H1 (cell line): ENCODE results near the gene TMEM163. TPM values are rescaled to one million over a fixed set of nuclear protein-coding genes. Genes with fewer than 3 reads are reported as not detected.

ENCODE experiments used
- CTCF ChIA-PET: fragments of 300-600 bp; sonication (Branson Sonifier 250); formaldehyde crosslinking; loops from one replicate; lab custom pipeline; 2021; ENCODE audit not compliant: partially characterized antibody; lab: Charles Lee
- POLR2A ChIA-PET: fragments of 300-600 bp; sonication (Branson Sonifier 250); formaldehyde crosslinking; loops from one replicate; lab custom pipeline; 2021; ENCODE audit warnings: inconsistent platforms; ENCODE audit not compliant: partially characterized antibody; lab: Charles Lee
- DNase-seq, 2 experiments: peaks; one replicate each; pipeline versions ENCODE4 v3.0.0 to v3.0.0-alpha.2; 2010 to 2022; ENCODE audit warnings: low spot score in 2 of 2, low read depth in 1 of 2, mixed read lengths in 1 of 2
- FAIRE-seq: peaks from 2 replicates; lab custom pipeline; 2011; peaks lifted over from hg19 to GRCh38; lab: Jason Lieb, UNC
- H2AFZ ChIP-seq: 2 replicates; pipeline ENCODE4 v1.8.1; 2012; ENCODE audit warnings: low read length, inconsistent platforms
- H2AK5ac ChIP-seq: 2 replicates; pipeline ENCODE4 v1.6.1; 2013; ENCODE audit warnings: low read depth, low read length
- H2BK120ac ChIP-seq: replicated peaks from 2 replicates; pipeline ENCODE3; 2013; ENCODE audit warnings: low read depth, low read length, inconsistent platforms
- H2BK12ac ChIP-seq: 2 replicates; pipeline ENCODE4 v1.6.1; 2013; ENCODE audit warnings: low read depth, low read length
- H2BK15ac ChIP-seq: 2 replicates; pipeline ENCODE4 v1.6.1; 2013; ENCODE audit warnings: low read length
- H2BK20ac ChIP-seq: 2 replicates; pipeline ENCODE4 v1.6.1; 2013; ENCODE audit warnings: low read length
- H2BK5ac ChIP-seq: 2 replicates; pipeline ENCODE4 v1.6.1; 2013; ENCODE audit warnings: low read depth, low read length
- H3K14ac ChIP-seq: 2 replicates; pipeline ENCODE4 v1.6.1; 2013; ENCODE audit warnings: inconsistent platforms; ENCODE audit not compliant: insufficient read length
- H3K18ac ChIP-seq: 2 replicates; pipeline ENCODE4 v1.6.1; 2013; ENCODE audit warnings: low read length; ENCODE audit errors: extremely low read depth
- H3K23ac ChIP-seq: 2 replicates; pipeline ENCODE4 v1.6.1; 2013; ENCODE audit warnings: inconsistent platforms; ENCODE audit not compliant: insufficient read length
- H3K23me2 ChIP-seq: 2 replicates; pipeline ENCODE4 v1.6.1; 2013; ENCODE audit warnings: low read depth, low read length
- H3K27ac ChIP-seq: 2 replicates; pipeline ENCODE4 v1.6.1; 2011; ENCODE audit warnings: low read depth, low read length, inconsistent platforms
- H3K27me3 ChIP-seq, 4 experiments: replicated peaks in 1 of 4; 1 replicate in 1 of 4; 2 replicates in 3 of 4; pipeline versions ENCODE4 v1.6.1 to v1.8.1; 2011 to 2013; ENCODE audit warnings: low read length in 3 of 4, mild to moderate bottlenecking in 3 of 4, inconsistent platforms in 2 of 4, mixed read lengths in 2 of 4, moderate library complexity in 1 of 4; ENCODE audit not compliant: control insufficient read depth in 3 of 4, insufficient read depth in 3 of 4; ENCODE audit errors: extremely low read depth in 1 of 4
- H3K36me3 ChIP-seq, 4 experiments: 2 replicates each; pipeline versions ENCODE4 v1.6.1 to v1.8.1; 2011 to 2013; ENCODE audit warnings: mild to moderate bottlenecking in 4 of 4, low read length in 3 of 4, moderate library complexity in 2 of 4, control low read depth in 1 of 4, inconsistent platforms in 1 of 4; ENCODE audit not compliant: insufficient read depth in 4 of 4, control insufficient read depth in 2 of 4
- H3K4ac ChIP-seq: replicated peaks from 2 replicates; pipeline ENCODE3; 2013; ENCODE audit warnings: low read length, low read depth, mixed read lengths, inconsistent platforms; ENCODE audit not compliant: insufficient read length
- H3K4me1 ChIP-seq, 4 experiments: replicated peaks in 1 of 4; 1 replicate in 1 of 4; 2 replicates in 3 of 4; pipeline versions ENCODE4 v1.6.1 to v1.8.1; 2011 to 2013; ENCODE audit warnings: low read length in 3 of 4, inconsistent platforms in 2 of 4, mixed read lengths in 1 of 4; ENCODE audit not compliant: insufficient read depth in 4 of 4, control insufficient read depth in 3 of 4
- H3K4me2 ChIP-seq, 2 experiments: 2 replicates each; pipeline versions ENCODE4 v1.6.1 to v1.8.1; 2011 to 2013; ENCODE audit warnings: low read depth in 2 of 2, low read length in 2 of 2, control low read depth in 1 of 2, inconsistent platforms in 1 of 2, mild to moderate bottlenecking in 1 of 2; ENCODE audit not compliant: insufficient read depth in 1 of 2
- H3K4me3 ChIP-seq, 4 experiments: fragments of 200-600, 300-600 bp in 1 of 4; sonication (generic), shearing (Covaris generic), sonication (Bioruptor Twin) in 1 of 4; 2 replicates each; pipeline versions ENCODE4 v1.5.1 to v1.8.1; 2011 to 2016; ENCODE audit warnings: low read length in 4 of 4, low read depth in 3 of 4, control low read depth in 2 of 4, inconsistent platforms in 2 of 4, mild to moderate bottlenecking in 2 of 4, mixed read lengths in 1 of 4, moderate library complexity in 1 of 4; ENCODE audit not compliant: insufficient read depth in 2 of 4; ENCODE audit errors: extremely low read depth in 1 of 4
- H3K56ac ChIP-seq: replicated peaks from 2 replicates; pipeline ENCODE3; 2013; ENCODE audit warnings: low read depth, mild to moderate bottlenecking, mixed read lengths, low read length, inconsistent platforms; ENCODE audit not compliant: insufficient read length
- H3K79me1 ChIP-seq: 2 replicates; pipeline ENCODE4 v1.6.1; 2013; ENCODE audit warnings: low read depth, low read length, control low read depth
- H3K79me2 ChIP-seq, 2 experiments: 2 replicates each; pipeline versions ENCODE4 v1.6.1 to v1.8.1; 2012 to 2013; ENCODE audit warnings: low read length in 2 of 2, mild to moderate bottlenecking in 2 of 2, inconsistent platforms in 1 of 2; ENCODE audit not compliant: insufficient read depth in 2 of 2, control insufficient read depth in 1 of 2
- H3K9ac ChIP-seq, 4 experiments: replicated peaks in 1 of 4; 1 replicate in 1 of 4; 2 replicates in 3 of 4; pipeline versions ENCODE4 v1.6.1 to v1.8.1; 2011 to 2013; ENCODE audit warnings: low read depth in 3 of 4, low read length in 3 of 4, control low read depth in 2 of 4, mild to moderate bottlenecking in 2 of 4, moderate library complexity in 2 of 4, inconsistent platforms in 1 of 4; ENCODE audit errors: extremely low read depth in 1 of 4
- H3K9me3 ChIP-seq, 2 experiments: 2 replicates each; pipeline versions ENCODE4 v1.6.1 to v1.8.1; 2012 to 2013; ENCODE audit warnings: mild to moderate bottlenecking in 2 of 2, moderate library complexity in 2 of 2, control low read depth in 1 of 2, inconsistent platforms in 1 of 2, low read depth in 1 of 2, low read length in 1 of 2, mixed read lengths in 1 of 2; ENCODE audit not compliant: insufficient read depth in 2 of 2
- H4K20me1 ChIP-seq, 2 experiments: replicated peaks in 1 of 2; 2 replicates each; pipeline versions ENCODE3 to v1.8.1; 2011 to 2013; ENCODE audit warnings: inconsistent platforms in 2 of 2, low read length in 2 of 2, mild to moderate bottlenecking in 1 of 2; ENCODE audit not compliant: insufficient read depth in 2 of 2, control insufficient read depth in 1 of 2
- H4K5ac ChIP-seq: 2 replicates; pipeline ENCODE4 v1.6.1; 2013; ENCODE audit warnings: low read length, low read depth, mixed read lengths, inconsistent platforms; ENCODE audit not compliant: insufficient read length
- H4K8ac ChIP-seq: 2 replicates; pipeline ENCODE4 v1.8.0; 2013; ENCODE audit warnings: mild to moderate bottlenecking, moderate library complexity, low read length, inconsistent platforms; ENCODE audit not compliant: insufficient read depth; ENCODE audit errors: extremely low read depth
- H4K91ac ChIP-seq: replicated peaks from 2 replicates; pipeline ENCODE3; 2013; ENCODE audit warnings: low read length, mixed read lengths, inconsistent platforms; ENCODE audit not compliant: insufficient read length
- E2F6 ChIP-seq: IDR thresholded peaks from 2 replicates; pipeline ENCODE4 v1.6.1; 2012; ENCODE audit warnings: inconsistent platforms
- EP300 ChIP-seq, 2 experiments: IDR thresholded peaks; 1 replicate in 1 of 2; 2 replicates in 1 of 2; pipeline ENCODE4 v1.6.1; 2011 to 2012; ENCODE audit warnings: low read depth in 2 of 2, low read length in 2 of 2, mild to moderate bottlenecking in 2 of 2, borderline replicate concordance in 1 of 2, inconsistent platforms in 1 of 2, moderate library complexity in 1 of 2
- HDAC6 ChIP-seq: IDR thresholded peaks from one replicate; pipeline ENCODE4 v1.7.1; 2012; ENCODE audit warnings: low read depth, mild to moderate bottlenecking, inconsistent platforms, low read length, moderate library complexity
- MAX ChIP-seq: IDR thresholded peaks from 2 replicates; pipeline ENCODE4 v1.6.1; 2012; ENCODE audit warnings: inconsistent platforms
- RAD21 ChIP-seq, 2 experiments: IDR thresholded peaks in 1 of 2; conservative IDR thresholded peaks in 1 of 2; 2 replicates each; pipeline ENCODE4 v1.6.1; 2011; ENCODE audit warnings: low read depth in 2 of 2, low read length in 2 of 2, improper control_type of control experiment in 1 of 2, inconsistent platforms in 1 of 2, mild to moderate bottlenecking in 1 of 2, moderate library complexity in 1 of 2
- SIN3A ChIP-seq, 2 experiments: IDR thresholded peaks in 1 of 2; conservative IDR thresholded peaks in 1 of 2; 2 replicates each; pipeline ENCODE4 v1.6.1; 2011 to 2012; ENCODE audit warnings: low read length in 2 of 2, improper control_type of control experiment in 1 of 2, low read depth in 1 of 2, mild to moderate bottlenecking in 1 of 2
- SIRT6 ChIP-seq: IDR thresholded peaks from one replicate; pipeline ENCODE4 v1.7.1; 2012; ENCODE audit warnings: low read length, inconsistent platforms
- SIX5 ChIP-seq: IDR thresholded peaks from 2 replicates; pipeline ENCODE4 v1.6.1; 2011; ENCODE audit warnings: mild to moderate bottlenecking, low read depth, low read length
- TAF1 ChIP-seq: IDR thresholded peaks from 2 replicates; pipeline ENCODE4 v1.6.1; 2011; ENCODE audit warnings: mild to moderate bottlenecking, low read depth, low read length
- TAF7 ChIP-seq: optimal IDR thresholded peaks from 2 replicates; pipeline ENCODE3; 2011; ENCODE audit warnings: low read depth, mild to moderate bottlenecking, inconsistent platforms, low read length, moderate library complexity, borderline replicate concordance
- WGBS, 2 experiments: shearing (Covaris generic) in 1 of 2; methylation state at CpG; one replicate each; pipeline versions ENCODE4 v1.1.6 to v1.1.7; 2013 to 2015; ENCODE audit warnings: low lambda C conversion rate in 2 of 2, mixed read lengths in 2 of 2, inconsistent platforms in 1 of 2, low coverage in 1 of 2, missing lambda C conversion rate in 1 of 2; ENCODE audit not compliant: insufficient replicate concordance in 2 of 2, insufficient coverage in 1 of 2, insufficient read length in 1 of 2; ENCODE audit errors: extremely low coverage in 1 of 2, missing lambda C conversion rate in 1 of 2; 5-methylcytosine and 5-hydroxymethylcytosine counted together
- polyA plus RNA-seq, 7 experiments: library from polyadenylated mRNA; depleted of rRNA in 3 of 7; stranded (reverse) in 5 of 7; unstranded in 2 of 7; fragments of >200 nt in 5 of 7; fragments of 200-250 nt in 2 of 7; gene quantifications; 1 replicate in 5 of 7; 2 replicates in 1 of 7; 4 replicates in 1 of 7; pipeline versions ENCODE4 v1.2.1 to v1.2.3, GENCODE V29; 2011 to 2013; ENCODE audit warnings: missing spikeins in 2 of 7, mixed read lengths in 2 of 7
- total RNA-seq: library from RNA; stranded (reverse); fragmentation: NEBNext Ultra II Directional; extraction: Animal tissue kit (Norgen Biotek cat#: 25700); gene quantifications from 2 replicates; pipeline ENCODE4 v1.2.1, GENCODE V29; 2021

Gene TMEM163
- total and polyA plus RNA-seq, 2 of the 8 experiments (the other 6 are each of a cell fraction or from before 2014, with no cell fraction given): 2.8 to 3.2 TPM

- no peak overlapping the region for H3K23ac ChIP-seq
- H3K9me3 ChIP-seq: no peaks in the 10 kb centered on the region
- 73% methylated on average over 8 of the region's 8 CpGs; no CpG with 5 or more reads in 1 of the 2 experiments for WGBS, 2 experiments
- H2BK12ac ChIP-seq: no peak overlapping the region
- H3K9ac ChIP-seq: no peak overlapping the region
- H3K36me3 ChIP-seq: peaks cover 0 to 5% (median 0%) of the 10 kb centered on the region in 4 experiments; a peak in 1 of 8 replicates
- H2AK5ac ChIP-seq: no peak overlapping the region
- no peak overlapping the region for H2BK20ac ChIP-seq
- POLR2A ChIA-PET: interaction anchor here (1.4 kb wide), 1 partner anchor 9 kb away, joined by 3 read pairs; no protein-coding TSS in a partner anchor
- peak; percentile 39 to 60 for DNase-seq
- no peak overlapping the region for H2BK120ac ChIP-seq
- no peak overlapping the region for H2BK15ac ChIP-seq
- CTCF ChIA-PET: interaction anchor here (0.6 to 6.2 kb wide), 47 partner anchors 9 to 562 kb away, joined by 3 to 79 read pairs (median 4); no protein-coding TSS in a partner anchor
- no peak overlapping the region for H3K14ac ChIP-seq
- H3K4ac ChIP-seq: no peak overlapping the region
- H3K27me3 ChIP-seq: no peaks in the 10 kb centered on the region
- H3K79me1 ChIP-seq: no peaks in the 10 kb centered on the region
- no peak overlapping the region for H2AFZ ChIP-seq
- H3K27ac ChIP-seq: no peak overlapping the region
- H4K8ac ChIP-seq: no peak overlapping the region
- no peak overlapping the region for H2BK5ac ChIP-seq
- H4K20me1 ChIP-seq: peaks cover 0 to 2% of the 10 kb centered on the region in 2 experiments
- H3K56ac ChIP-seq: no peak overlapping the region
- peaks cover 0 to 5% (median 0%) of the 10 kb centered on the region in 4 experiments; a peak in 1 of 7 replicates for H3K4me1 ChIP-seq
- no peak overlapping the region for H3K4me2 ChIP-seq
- H4K91ac ChIP-seq: no peak overlapping the region
- no peak overlapping the region for H3K4me3 ChIP-seq
- FAIRE-seq: peak; percentile 55
- no peak overlapping the region for H3K18ac ChIP-seq
- H4K5ac ChIP-seq: no peak overlapping the region
- H3K79me2 ChIP-seq: no peaks in the 10 kb centered on the region
- H3K23me2 ChIP-seq: no peaks in the 10 kb centered on the region
- TF ChIP-seq SIN3A (conservative IDR thresholded peaks at IDR 0.05 in 1 of 2, IDR thresholded peaks at IDR 0.05 in 1 of 2; ENCODE audit: low read depth in 1 of 2, low read length in 2 of 2) (0 out of 4 replicates have a peak, but pooled peaks of 1 of the 2 experiments have one; percentile 21), EP300 (IDR thresholded peaks at IDR 0.05; ENCODE audit: borderline replicate concordance in 1 of 2, low read depth in 2 of 2, low read length in 2 of 2) (no peak), TAF1 (no peak), MAX (peak; percentile 85), RAD21 (IDR thresholded peaks at IDR 0.05 in 1 of 2, conservative IDR thresholded peaks at IDR 0.05 in 1 of 2; ENCODE audit: low read depth in 2 of 2, low read length in 2 of 2) (peak; percentile 89 to 91), SIRT6 (no peak), SIX5 (no peak), HDAC6 (no peak), TAF7 (no peak), E2F6 (no peak)
These were observed 306.8 kb downstream of the TMEM163 start for GRCh38 chr2:134411828-134412638.
